Measurements from ENCODE around the gene MAPK8IP1. TPM values are rescaled to one million over a fixed set of nuclear protein-coding genes. Genes with fewer than 3 reads are reported as not detected.

MAPK8IP1 gene
- total RNA-seq, 1 experiment from 2014 or later = 8.2 TPM

DNA sequence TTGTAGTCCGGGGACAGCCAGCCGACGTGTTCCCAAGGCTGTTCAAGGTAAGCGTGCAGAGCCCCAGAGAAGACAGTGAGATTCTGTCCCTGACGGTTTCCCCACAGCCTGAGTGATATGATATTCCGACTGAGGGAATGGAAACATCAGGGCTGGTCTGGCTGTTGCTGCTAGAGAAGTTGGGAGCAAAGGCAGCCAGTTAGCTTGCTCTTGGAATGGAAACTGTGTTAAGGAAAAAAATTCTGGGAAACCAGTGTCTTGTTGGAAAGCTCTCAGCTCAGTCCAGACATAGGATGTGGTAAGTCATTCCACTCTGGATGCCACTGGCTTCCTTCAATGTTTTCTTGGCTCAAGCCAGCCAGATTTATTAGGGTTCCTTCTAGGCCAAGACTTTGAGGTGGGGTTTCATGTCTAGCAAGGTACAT lies 29.4 kb upstream of the MAPK8IP1 start:
- no peaks in the 10 kb centered on the region for H3K27me3 Mint-ChIP-seq (ENCODE audit: insufficient read depth, unreplicated experiment)
- POLR2A ChIA-PET = interaction anchor here (0.6 kb wide), 1 partner anchor 122 kb away, joined by 4 read pairs; no protein-coding TSS in a partner anchor
- TF ChIP-seq, protein P1, sequence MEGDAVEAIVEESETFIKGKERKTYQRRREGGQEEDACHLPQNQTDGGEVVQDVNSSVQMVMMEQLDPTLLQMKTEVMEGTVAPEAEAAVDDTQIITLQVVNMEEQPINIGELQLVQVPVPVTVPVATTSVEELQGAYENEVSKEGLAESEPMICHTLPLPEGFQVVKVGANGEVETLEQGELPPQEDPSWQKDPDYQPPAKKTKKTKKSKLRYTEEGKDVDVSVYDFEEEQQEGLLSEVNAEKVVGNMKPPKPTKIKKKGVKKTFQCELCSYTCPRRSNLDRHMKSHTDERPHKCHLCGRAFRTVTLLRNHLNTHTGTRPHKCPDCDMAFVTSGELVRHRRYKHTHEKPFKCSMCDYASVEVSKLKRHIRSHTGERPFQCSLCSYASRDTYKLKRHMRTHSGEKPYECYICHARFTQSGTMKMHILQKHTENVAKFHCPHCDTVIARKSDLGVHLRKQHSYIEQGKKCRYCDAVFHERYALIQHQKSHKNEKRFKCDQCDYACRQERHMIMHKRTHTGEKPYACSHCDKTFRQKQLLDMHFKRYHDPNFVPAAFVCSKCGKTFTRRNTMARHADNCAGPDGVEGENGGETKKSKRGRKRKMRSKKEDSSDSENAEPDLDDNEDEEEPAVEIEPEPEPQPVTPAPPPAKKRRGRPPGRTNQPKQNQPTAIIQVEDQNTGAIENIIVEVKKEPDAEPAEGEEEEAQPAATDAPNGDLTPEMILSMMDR (IDR thresholded peaks at IDR 0.05; ENCODE audit: insufficient read depth in 1 of 2, low read depth in 1 of 2, low read length in 1 of 2, severe bottlenecking in 1 of 2, unreplicated experiment in 1 of 2) = no peak
- Histone ChIP-seq H3K4me3 (ENCODE audit: low read depth, low read length) (no peak overlapping the region), H3K4me1 (no peaks in the 10 kb centered on the region), H3K9me3 (no peaks in the 10 kb centered on the region), H3K36me3 (ENCODE audit: control insufficient read depth, insufficient read depth, low read length) (peaks cover 13% of the 10 kb centered on the region), H3K27me3 (replicated peaks; ENCODE audit: control insufficient read depth, insufficient read depth, low read length) (no peaks in the 10 kb centered on the region)
- H3K4me3 Mint-ChIP-seq (ENCODE audit: unreplicated experiment) = no peak overlapping the region
- H3K36me3 Mint-ChIP-seq (ENCODE audit: insufficient read depth, unreplicated experiment) = peaks cover 22% of the 10 kb centered on the region
- no peaks in the 10 kb centered on the region for H3K9me3 Mint-ChIP-seq (ENCODE audit: unreplicated experiment)
- intact Hi-C loops (cut with micrococcal nuclease; ENCODE audit: unreplicated experiment) = no loop called here
- BruUV-seq (replicated peaks) = no TSS peak
- H3K27ac Mint-ChIP-seq (ENCODE audit: unreplicated experiment) = no peak overlapping the region
- DNase-seq = no peak
- no peaks in the 10 kb centered on the region for H3K4me1 Mint-ChIP-seq (ENCODE audit: low read depth, unreplicated experiment)
- CTCF ChIA-PET = interaction anchor here (0.7 kb wide), 1 partner anchor 845 kb away, joined by 4 read pairs; the partner anchor contains the start of gene ZNF408

DNA sequence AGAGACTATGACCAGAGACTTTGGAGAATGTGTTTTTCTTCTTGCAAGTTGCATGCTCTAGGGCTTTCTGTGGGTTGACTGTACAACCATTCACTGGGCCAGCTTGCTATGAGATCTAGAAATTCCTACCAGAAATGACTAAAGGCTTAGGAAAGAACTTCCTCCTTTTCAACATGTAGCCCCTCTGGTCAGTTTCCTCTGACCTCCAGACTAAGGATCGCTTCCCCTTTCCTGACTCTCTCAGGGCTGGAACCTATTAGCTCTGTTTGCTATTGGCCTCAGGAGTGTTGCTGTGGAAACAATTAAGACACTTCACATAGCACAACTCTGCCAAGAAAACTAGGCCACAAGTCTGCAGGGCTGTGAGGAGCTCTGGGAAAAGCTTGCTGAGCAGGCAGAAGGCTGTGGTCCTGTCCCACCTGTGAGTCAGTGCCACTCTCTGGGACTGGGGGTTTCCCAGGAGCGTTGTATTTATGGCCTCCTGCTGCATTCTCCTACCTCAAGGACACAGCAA lies 27.4 kb upstream of the MAPK8IP1 start:
- no peaks in the 10 kb centered on the region for H3K27me3 ChIP-seq (replicated peaks; ENCODE audit: control insufficient read depth, insufficient read depth, low read length)
- peaks cover 13% of the 10 kb centered on the region for H3K36me3 ChIP-seq (ENCODE audit: control insufficient read depth, insufficient read depth, low read length)
- ChIA-PET CTCF (interaction anchor here (1.0 kb wide), 1 partner anchor 86 kb away, joined by 3 read pairs; no protein-coding TSS in a partner anchor), POLR2A (no interaction called here)
- no peak for DNase-seq
- no peaks in the 10 kb centered on the region for H3K4me1 ChIP-seq
- no TSS peak for BruUV-seq (replicated peaks)
- no peak overlapping the region for H3K4me3 Mint-ChIP-seq (ENCODE audit: unreplicated experiment)
- H3K36me3 Mint-ChIP-seq (ENCODE audit: insufficient read depth, unreplicated experiment) = peaks cover 33% of the 10 kb centered on the region
- H3K4me1 Mint-ChIP-seq (ENCODE audit: low read depth, unreplicated experiment) = no peaks in the 10 kb centered on the region
- no peaks in the 10 kb centered on the region for H3K27me3 Mint-ChIP-seq (ENCODE audit: insufficient read depth, unreplicated experiment)
- no peak overlapping the region for H3K27ac Mint-ChIP-seq (ENCODE audit: unreplicated experiment)
- H3K9me3 Mint-ChIP-seq (ENCODE audit: unreplicated experiment) = no peaks in the 10 kb centered on the region
- intact Hi-C loops (cut with micrococcal nuclease; ENCODE audit: unreplicated experiment) = no loop called here
- no peaks in the 10 kb centered on the region for H3K9me3 ChIP-seq
- TF ChIP-seq, protein P1 (IDR thresholded peaks at IDR 0.05; ENCODE audit: insufficient read depth in 1 of 2, low read depth in 1 of 2, low read length in 1 of 2, severe bottlenecking in 1 of 2, unreplicated experiment in 1 of 2) = no peak
- H3K4me3 ChIP-seq (ENCODE audit: low read depth, low read length) = no peak overlapping the region

DNA sequence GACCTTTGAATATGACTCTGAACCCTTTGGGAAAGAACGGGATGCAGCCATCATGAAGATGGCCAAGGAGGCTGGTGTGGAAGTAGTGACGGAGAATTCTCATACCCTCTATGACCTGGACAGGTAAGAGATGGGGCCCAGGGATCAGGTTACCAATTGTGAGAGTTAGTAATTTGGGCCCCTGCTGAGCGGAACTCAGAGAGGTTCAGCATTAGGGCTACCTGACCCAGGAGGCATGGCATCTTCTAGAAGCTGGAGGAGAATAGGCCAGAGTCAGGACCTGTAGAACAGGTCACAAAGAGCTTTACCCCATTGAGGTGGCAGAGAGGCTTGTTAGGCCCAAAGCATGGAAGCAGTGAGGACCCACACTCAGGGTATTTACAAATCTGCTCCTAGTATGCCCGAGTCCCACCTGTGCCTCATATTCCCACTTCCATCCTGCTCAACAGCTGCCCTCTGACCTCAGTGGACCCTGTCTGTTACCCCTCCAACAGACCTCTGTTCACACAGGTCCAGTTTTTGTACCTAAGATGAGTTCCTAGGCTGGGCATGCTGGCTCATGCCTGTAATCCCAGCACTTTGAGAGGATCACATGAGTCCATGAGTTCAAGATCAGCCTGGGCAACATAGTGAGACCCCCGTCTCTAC lies 26.6 kb upstream of the MAPK8IP1 start:
- intact Hi-C loops (cut with micrococcal nuclease; ENCODE audit: unreplicated experiment) = no loop called here
- TF ChIP-seq, protein P1 (IDR thresholded peaks at IDR 0.05; ENCODE audit: insufficient read depth in 1 of 2, low read depth in 1 of 2, low read length in 1 of 2, severe bottlenecking in 1 of 2, unreplicated experiment in 1 of 2) = no peak
- no peak overlapping the region for H3K4me3 ChIP-seq (ENCODE audit: low read depth, low read length)
- no peaks in the 10 kb centered on the region for H3K27me3 ChIP-seq (replicated peaks; ENCODE audit: control insufficient read depth, insufficient read depth, low read length)
- no peak overlapping the region for H3K4me3 Mint-ChIP-seq (ENCODE audit: unreplicated experiment)
- H3K36me3 ChIP-seq (ENCODE audit: control insufficient read depth, insufficient read depth, low read length) = peaks cover 13% of the 10 kb centered on the region
- BruUV-seq (replicated peaks) = no TSS peak
- H3K4me1 ChIP-seq = no peaks in the 10 kb centered on the region
- ChIA-PET CTCF (no interaction called here), POLR2A (interaction anchor here (0.7 kb wide), 1 partner anchor 64 kb away, joined by 5 read pairs; no protein-coding TSS in a partner anchor)
- H3K27ac Mint-ChIP-seq (ENCODE audit: unreplicated experiment) = no peak overlapping the region
- H3K9me3 ChIP-seq = no peaks in the 10 kb centered on the region
- peaks cover 37% of the 10 kb centered on the region for H3K36me3 Mint-ChIP-seq (ENCODE audit: insufficient read depth, unreplicated experiment)
- no peak for DNase-seq
- no peaks in the 10 kb centered on the region for H3K27me3 Mint-ChIP-seq (ENCODE audit: insufficient read depth, unreplicated experiment)
- H3K4me1 Mint-ChIP-seq (ENCODE audit: low read depth, unreplicated experiment) = no peaks in the 10 kb centered on the region
- no peaks in the 10 kb centered on the region for H3K9me3 Mint-ChIP-seq (ENCODE audit: unreplicated experiment)
